ENCODE results near the gene CDH13.

The CDH13 gene

DNA sequence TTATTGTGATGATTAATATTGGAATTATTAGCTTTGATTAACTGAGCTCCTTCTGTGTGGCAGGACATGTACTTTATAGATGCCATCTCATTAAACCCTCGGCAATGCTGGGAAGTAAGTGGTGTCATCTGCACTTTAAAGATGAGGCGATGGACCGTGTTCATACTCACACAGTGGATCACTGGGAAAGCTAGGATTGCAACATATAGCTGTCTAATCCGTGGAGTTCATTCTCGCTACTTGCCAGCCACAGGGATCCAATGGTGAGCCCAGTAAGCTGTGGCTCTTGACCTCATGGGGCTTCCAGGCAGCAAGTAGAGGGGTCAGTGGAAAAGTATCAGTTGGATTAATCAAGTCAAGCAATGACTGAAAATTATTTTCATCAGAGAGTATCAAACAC, 587.9 kb downstream of the CDH13 start:
- Histone ChIP-seq H2BK12ac (ENCODE audit: low read length) (no peak overlapping the region), H3K79me2 (ENCODE audit: control insufficient read depth, insufficient read depth, low read length, poor library complexity) (no peaks in the 10 kb centered on the region), H3K4me3 (ENCODE audit: low read depth, low read length) (no peak overlapping the region), H4K12ac (ENCODE audit: low read depth, low read length) (no peak overlapping the region), H3K27ac (ENCODE audit: low read depth, low read length) (no peak overlapping the region), H3K4ac (ENCODE audit: low read depth, low read length) (no peak overlapping the region), H3K4me2 (ENCODE audit: low read length) (no peak overlapping the region), H3K27me3 (ENCODE audit: insufficient read depth, low read length) (no peaks in the 10 kb centered on the region), H4K91ac (ENCODE audit: low read depth, low read length) (no peak overlapping the region), H3K4me1 (ENCODE audit: control insufficient read depth in 1 of 2, insufficient read depth in 2 of 2, low read length in 2 of 2) (no peaks in the 10 kb centered on the region), H2AK5ac (ENCODE audit: low read length) (no peak overlapping the region), H2BK5ac (ENCODE audit: low read depth, low read length, poor library complexity) (no peak overlapping the region), H3K14ac (ENCODE audit: low read length) (no peak overlapping the region), H3K23ac (ENCODE audit: low read length) (no peak overlapping the region), H2BK120ac (ENCODE audit: insufficient read depth, low read length, poor library complexity) (no peak overlapping the region), H3K9me3 (ENCODE audit: insufficient read depth, low read depth, low read length) (no peaks in the 10 kb centered on the region), H3K18ac (ENCODE audit: low read length) (no peak overlapping the region), H3K79me1 (ENCODE audit: low read length) (no peaks in the 10 kb centered on the region), H3K9ac (ENCODE audit: low read length) (no peak overlapping the region), H4K8ac (ENCODE audit: low read depth, low read length) (no peak overlapping the region), H2AFZ (ENCODE audit: insufficient read depth, low read length, poor library complexity) (no peak overlapping the region), H3K36me3 (ENCODE audit: control insufficient read depth in 1 of 2, insufficient read depth in 2 of 2, low read length in 2 of 2) (no peaks in the 10 kb centered on the region)
- DNase-seq: no peak
- WGBS (ENCODE audit: extremely low coverage, insufficient coverage, insufficient read length): no CpG with 5 or more reads among the region's 5 CpGs

DNA sequence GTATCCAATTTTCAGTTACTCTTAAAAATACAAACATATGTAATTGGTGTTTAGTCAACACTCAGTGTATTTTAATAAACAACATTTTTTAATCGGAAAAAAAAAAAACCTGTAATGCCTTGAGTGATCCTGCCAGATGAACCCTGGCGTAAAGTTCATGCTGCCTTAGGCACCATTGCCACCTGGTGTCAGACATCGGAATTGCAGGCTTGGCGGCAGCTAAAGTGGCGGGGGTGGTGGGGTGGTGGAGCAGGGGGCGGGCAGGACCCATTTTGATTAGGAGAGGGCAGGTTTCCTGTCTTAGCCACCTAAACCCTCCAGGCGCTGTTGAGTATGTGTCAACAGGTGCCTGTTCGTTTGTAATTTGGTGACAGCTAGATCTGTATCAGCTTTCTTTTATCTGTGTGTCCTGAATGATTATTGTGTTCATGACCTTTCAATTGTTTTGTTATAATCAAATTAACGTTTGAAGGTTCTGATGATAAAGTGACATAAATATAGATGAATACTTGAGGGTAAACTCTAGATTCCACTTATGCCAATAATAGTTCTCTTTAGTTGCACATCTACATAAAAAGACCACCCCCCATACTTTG, 588.7 kb downstream of the CDH13 start:
- Histone ChIP-seq H3K4me1 (ENCODE audit: control insufficient read depth in 1 of 2, insufficient read depth in 2 of 2, low read length in 2 of 2) (no peaks in the 10 kb centered on the region), H2BK12ac (ENCODE audit: low read length) (no peak overlapping the region), H3K36me3 (ENCODE audit: control insufficient read depth in 1 of 2, insufficient read depth in 2 of 2, low read length in 2 of 2) (no peaks in the 10 kb centered on the region), H3K4me3 (ENCODE audit: low read depth, low read length) (no peak overlapping the region), H3K14ac (ENCODE audit: low read length) (no peak overlapping the region), H2AFZ (ENCODE audit: insufficient read depth, low read length, poor library complexity) (no peak overlapping the region), H4K8ac (ENCODE audit: low read depth, low read length) (no peak overlapping the region), H2BK120ac (ENCODE audit: insufficient read depth, low read length, poor library complexity) (no peak overlapping the region), H3K9me3 (ENCODE audit: insufficient read depth, low read depth, low read length) (no peaks in the 10 kb centered on the region), H3K18ac (ENCODE audit: low read length) (no peak overlapping the region), H4K12ac (ENCODE audit: low read depth, low read length) (no peak overlapping the region), H3K79me1 (ENCODE audit: low read length) (no peaks in the 10 kb centered on the region), H3K4me2 (ENCODE audit: low read length) (no peak overlapping the region), H3K27ac (ENCODE audit: low read depth, low read length) (no peak overlapping the region), H3K9ac (ENCODE audit: low read length) (no peak overlapping the region), H3K4ac (ENCODE audit: low read depth, low read length) (no peak overlapping the region), H4K91ac (ENCODE audit: low read depth, low read length) (no peak overlapping the region), H2AK5ac (ENCODE audit: low read length) (no peak overlapping the region), H2BK5ac (ENCODE audit: low read depth, low read length, poor library complexity) (no peak overlapping the region), H3K27me3 (ENCODE audit: insufficient read depth, low read length) (no peaks in the 10 kb centered on the region), H3K79me2 (ENCODE audit: control insufficient read depth, insufficient read depth, low read length, poor library complexity) (no peaks in the 10 kb centered on the region), H3K23ac (ENCODE audit: low read length) (no peak overlapping the region)
- WGBS (ENCODE audit: extremely low coverage, insufficient coverage, insufficient read length): no CpG with 5 or more reads among the region's 9 CpGs
- DNase-seq: peak in 1 of 2 donors; percentile 37

DNA sequence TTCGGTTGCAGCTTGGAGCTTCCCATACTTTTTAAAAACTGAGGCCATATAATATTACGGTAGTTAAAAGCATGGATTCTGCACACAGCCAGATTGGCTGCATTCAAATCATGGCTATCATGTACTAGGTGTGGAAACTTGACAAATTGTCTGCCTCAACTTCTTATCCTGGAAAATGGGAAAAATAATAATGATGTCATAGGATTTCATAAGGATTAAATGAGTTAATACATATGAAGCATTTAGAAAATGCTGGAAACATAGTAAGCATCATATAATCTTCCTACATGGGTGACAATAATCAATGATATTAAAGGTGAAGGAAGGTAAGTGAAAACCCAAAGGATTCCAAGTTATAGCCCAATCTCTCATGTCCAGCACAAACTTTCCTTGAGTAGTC, 592.5 kb downstream of the CDH13 start:
- no peak overlapping the region for H3K27ac ChIP-seq (ENCODE audit: low read depth, low read length)
- H3K4me2 ChIP-seq (ENCODE audit: low read length): no peak overlapping the region
- WGBS (ENCODE audit: extremely low coverage, insufficient coverage, insufficient read length): no CpG with 5 or more reads among the region's 2 CpGs
- no peaks in the 10 kb centered on the region for H3K79me2 ChIP-seq (ENCODE audit: control insufficient read depth, insufficient read depth, low read length, poor library complexity)
- no peak overlapping the region for H2BK5ac ChIP-seq (ENCODE audit: low read depth, low read length, poor library complexity)
- no peak overlapping the region for H3K4me3 ChIP-seq (ENCODE audit: low read depth, low read length)
- H2AFZ ChIP-seq (ENCODE audit: insufficient read depth, low read length, poor library complexity): no peak overlapping the region
- no peak overlapping the region for H3K23ac ChIP-seq (ENCODE audit: low read length)
- no peaks in the 10 kb centered on the region for H3K79me1 ChIP-seq (ENCODE audit: low read length)
- H3K4me1 ChIP-seq (ENCODE audit: control insufficient read depth in 1 of 2, insufficient read depth in 2 of 2, low read length in 2 of 2): no peaks in the 10 kb centered on the region
- no peak overlapping the region for H2BK120ac ChIP-seq (ENCODE audit: insufficient read depth, low read length, poor library complexity)
- no peak overlapping the region for H3K9ac ChIP-seq (ENCODE audit: low read length)
- no peak overlapping the region for H3K4ac ChIP-seq (ENCODE audit: low read depth, low read length)
- no peak for DNase-seq
- no peaks in the 10 kb centered on the region for H3K27me3 ChIP-seq (ENCODE audit: insufficient read depth, low read length)
- H2AK5ac ChIP-seq (ENCODE audit: low read length): no peak overlapping the region
- H3K36me3 ChIP-seq (ENCODE audit: control insufficient read depth in 1 of 2, insufficient read depth in 2 of 2, low read length in 2 of 2): no peaks in the 10 kb centered on the region
- no peak overlapping the region for H2BK12ac ChIP-seq (ENCODE audit: low read length)
- H4K12ac ChIP-seq (ENCODE audit: low read depth, low read length): no peak overlapping the region
- no peaks in the 10 kb centered on the region for H3K9me3 ChIP-seq (ENCODE audit: insufficient read depth, low read depth, low read length)
- no peak overlapping the region for H3K14ac ChIP-seq (ENCODE audit: low read length)
- H3K18ac ChIP-seq (ENCODE audit: low read length): no peak overlapping the region
- no peak overlapping the region for H4K8ac ChIP-seq (ENCODE audit: low read depth, low read length)
- no peak overlapping the region for H4K91ac ChIP-seq (ENCODE audit: low read depth, low read length)

DNA sequence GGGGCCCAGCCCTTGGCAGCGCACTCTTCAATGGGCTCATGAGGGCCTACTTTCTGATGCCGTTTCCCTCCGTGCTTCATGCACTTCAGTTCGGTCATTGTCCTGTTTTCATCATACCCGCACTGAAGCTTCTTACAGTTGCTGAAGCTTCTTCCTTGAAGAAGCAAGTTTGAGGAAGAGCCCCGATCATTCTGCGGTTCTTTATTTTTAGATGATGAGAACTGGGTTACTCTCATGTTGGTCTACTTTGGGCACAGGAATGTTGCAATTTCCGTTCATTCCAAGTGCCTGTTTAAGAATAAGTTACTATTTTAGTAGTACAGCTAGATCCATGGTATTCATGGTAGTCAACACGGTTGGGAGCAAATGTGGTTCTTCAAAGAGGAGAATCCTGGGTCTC, 593.3 kb downstream of the CDH13 start:
- Histone ChIP-seq H2AK5ac (ENCODE audit: low read length) (no peak overlapping the region), H3K4me2 (ENCODE audit: low read length) (no peak overlapping the region), H3K4ac (ENCODE audit: low read depth, low read length) (no peak overlapping the region), H3K27me3 (ENCODE audit: insufficient read depth, low read length) (no peaks in the 10 kb centered on the region), H3K9ac (ENCODE audit: low read length) (no peak overlapping the region), H4K8ac (ENCODE audit: low read depth, low read length) (no peak overlapping the region), H3K4me3 (ENCODE audit: low read depth, low read length) (no peak overlapping the region), H3K9me3 (ENCODE audit: insufficient read depth, low read depth, low read length) (no peaks in the 10 kb centered on the region), H3K36me3 (ENCODE audit: control insufficient read depth in 1 of 2, insufficient read depth in 2 of 2, low read length in 2 of 2) (no peaks in the 10 kb centered on the region), H2BK120ac (ENCODE audit: insufficient read depth, low read length, poor library complexity) (no peak overlapping the region), H3K79me1 (ENCODE audit: low read length) (no peaks in the 10 kb centered on the region), H3K18ac (ENCODE audit: low read length) (no peak overlapping the region), H2BK5ac (ENCODE audit: low read depth, low read length, poor library complexity) (no peak overlapping the region), H3K14ac (ENCODE audit: low read length) (no peak overlapping the region), H4K91ac (ENCODE audit: low read depth, low read length) (no peak overlapping the region), H3K23ac (ENCODE audit: low read length) (no peak overlapping the region), H3K4me1 (ENCODE audit: control insufficient read depth in 1 of 2, insufficient read depth in 2 of 2, low read length in 2 of 2) (no peaks in the 10 kb centered on the region), H3K27ac (ENCODE audit: low read depth, low read length) (no peak overlapping the region), H2BK12ac (ENCODE audit: low read length) (no peak overlapping the region), H4K12ac (ENCODE audit: low read depth, low read length) (no peak overlapping the region), H3K79me2 (ENCODE audit: control insufficient read depth, insufficient read depth, low read length, poor library complexity) (no peaks in the 10 kb centered on the region), H2AFZ (ENCODE audit: insufficient read depth, low read length, poor library complexity) (no peak overlapping the region)
- no peak for DNase-seq
- WGBS (ENCODE audit: extremely low coverage, insufficient coverage, insufficient read length): no CpG with 5 or more reads among the region's 9 CpGs

Measured in trophoblast cell (in vitro differentiated cells and primary cell).